HG02763 (cell line): ENCODE measurements around the gene SND1.

Source experiments
- ATAC-seq: cut with Tn5 transposase; IDR thresholded peaks from one replicate; pipeline ENCODE4 v1.9.1; 2021; ENCODE audit warnings: mild to moderate bottlenecking, moderate library complexity; ENCODE audit not compliant: unreplicated experiment

The SND1 gene

DNA sequence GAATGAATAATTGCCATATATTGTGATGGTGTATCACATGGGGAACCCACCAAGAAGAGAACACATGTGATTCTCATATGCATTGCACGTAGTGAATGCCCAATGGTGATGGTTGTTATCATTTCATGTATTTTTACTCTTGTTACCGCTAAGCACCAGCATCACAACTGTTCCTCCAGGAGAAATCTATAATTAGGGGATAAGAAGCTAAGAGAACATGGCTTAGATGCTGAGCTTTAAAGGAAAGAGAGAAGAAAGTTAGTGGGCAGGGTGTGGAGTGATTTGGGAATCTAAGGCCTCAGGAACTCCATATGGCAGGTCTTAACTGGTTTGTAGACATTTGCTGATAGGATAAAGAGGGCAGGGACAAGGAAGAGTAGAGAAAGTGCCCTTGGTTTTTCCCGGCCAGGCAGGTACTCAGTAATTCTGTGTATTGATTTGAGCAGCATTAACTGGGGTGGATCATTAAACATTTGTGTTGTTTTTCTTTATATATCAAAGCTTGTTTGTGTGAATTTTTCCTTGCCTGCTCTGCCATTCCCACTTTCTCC is 233.3 kb downstream of the SND1 start:
- no peak for ATAC-seq

DNA sequence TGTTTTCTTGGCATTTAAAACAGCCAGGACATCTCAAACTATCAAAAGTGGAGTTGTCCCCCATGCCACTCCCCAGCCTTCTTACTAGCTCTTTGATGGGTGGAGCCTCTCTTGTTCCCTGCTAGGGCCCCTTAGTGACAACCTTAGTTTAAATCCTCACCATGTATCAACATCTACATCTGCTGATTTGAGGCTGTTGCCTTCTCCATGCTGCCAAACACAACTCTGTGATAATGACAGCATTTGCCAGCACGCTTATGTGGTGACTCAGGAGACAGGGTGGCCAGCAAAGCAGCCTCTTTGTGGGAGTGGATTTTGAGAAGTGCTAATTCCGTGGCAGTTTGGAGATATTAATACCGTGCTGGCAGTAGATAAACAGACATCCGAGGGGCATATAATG is 233.8 kb downstream of the SND1 start:
- ATAC-seq, result no peak

DNA sequence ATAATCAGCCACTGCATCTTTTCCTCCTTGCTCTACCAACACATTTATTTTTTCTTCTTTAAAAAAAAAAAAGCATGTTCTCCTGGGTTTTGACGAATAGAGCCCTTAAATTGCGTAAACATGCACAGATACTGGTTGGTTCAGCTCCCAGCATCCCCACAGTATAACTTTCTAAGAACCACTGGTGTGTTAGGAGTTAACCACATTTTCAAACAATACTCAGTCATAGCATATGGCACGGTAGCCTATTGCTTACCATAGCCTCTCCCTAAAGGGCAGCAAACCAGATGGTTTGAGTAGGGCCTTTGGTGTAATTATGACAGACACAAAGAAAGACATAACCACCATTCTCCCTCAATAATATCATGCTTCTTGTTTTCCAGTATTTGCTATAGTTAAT is 234.3 kb downstream of the SND1 start:
- no peak for ATAC-seq

DNA sequence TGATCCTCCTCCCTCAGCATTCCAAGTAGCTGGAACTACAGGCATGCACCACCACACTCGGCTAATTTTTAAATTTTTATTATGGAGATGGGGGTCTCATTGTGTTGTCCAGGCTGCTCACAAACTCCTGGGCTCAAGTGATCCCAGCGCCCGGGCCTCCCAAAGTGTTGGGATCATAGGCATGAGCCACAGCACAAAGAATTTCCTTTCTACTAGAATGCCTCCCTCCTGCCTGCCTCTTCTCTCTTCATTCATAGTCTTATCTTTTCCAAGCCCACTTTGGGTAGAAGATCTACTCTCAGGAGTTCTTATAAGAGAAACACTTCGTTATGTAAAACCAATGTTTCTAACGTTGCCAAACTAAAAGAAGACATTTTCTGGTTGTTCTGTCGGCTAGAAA is 235.1 kb downstream of the SND1 start:
- no peak for ATAC-seq

DNA sequence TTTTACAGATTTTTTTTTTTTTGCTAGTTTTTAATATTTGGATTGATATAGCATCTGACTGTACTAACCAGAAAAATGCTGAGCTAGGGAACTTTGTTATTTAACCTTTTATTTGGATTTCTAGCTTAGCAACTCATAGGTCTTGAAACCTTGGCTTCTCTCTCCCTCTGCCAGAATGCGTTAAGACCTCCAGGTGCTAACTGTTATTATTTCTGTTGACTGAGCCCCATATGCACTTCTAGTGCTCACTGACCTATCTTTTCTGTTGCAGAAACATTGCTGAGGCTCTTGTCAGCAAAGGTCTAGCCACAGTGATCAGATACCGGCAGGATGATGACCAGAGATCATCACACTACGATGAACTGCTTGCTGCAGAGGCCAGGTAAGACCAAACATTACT is 235.6 kb downstream of the SND1 start:
- ATAC-seq, result no peak

DNA sequence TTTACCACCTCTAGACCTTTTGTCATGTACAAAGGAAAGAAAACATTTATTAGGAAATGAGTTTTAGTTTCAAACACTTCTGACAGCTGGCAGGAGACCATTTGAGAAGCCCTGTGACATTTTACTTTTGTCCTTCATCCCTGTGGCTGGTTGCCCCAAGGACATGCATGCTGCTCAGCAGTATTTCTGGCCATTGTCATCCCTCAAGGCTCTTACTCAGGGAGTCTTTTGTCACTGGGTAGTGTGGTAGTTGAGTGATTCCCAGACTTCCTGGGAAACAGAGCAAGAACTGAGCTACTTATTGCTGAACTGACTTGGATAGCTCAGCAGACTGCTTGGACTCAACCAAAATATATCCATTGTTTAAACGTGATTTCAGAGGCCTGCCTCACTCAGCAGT is 236.4 kb downstream of the SND1 start:
- ATAC-seq, result no peak

DNA sequence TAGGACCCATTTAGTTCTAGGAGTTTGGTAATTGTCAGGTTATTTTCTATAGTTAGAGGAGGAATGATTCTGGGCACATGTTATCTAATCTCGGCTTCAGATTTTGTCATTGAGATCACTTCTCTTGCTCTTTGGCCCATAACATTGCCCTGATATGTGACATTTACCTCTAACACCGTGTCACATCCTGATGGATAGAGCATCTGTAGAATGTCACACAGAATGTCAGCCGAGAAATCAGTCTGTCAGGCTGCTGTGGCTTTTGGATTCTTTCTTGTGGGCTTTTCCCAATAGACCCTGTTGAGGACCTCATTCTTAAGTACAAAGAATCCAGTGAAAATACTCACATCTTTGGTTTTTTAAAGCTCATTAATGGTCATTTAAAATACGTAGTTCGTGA is 236.8 kb downstream of the SND1 start:
- ATAC-seq, result no peak

DNA sequence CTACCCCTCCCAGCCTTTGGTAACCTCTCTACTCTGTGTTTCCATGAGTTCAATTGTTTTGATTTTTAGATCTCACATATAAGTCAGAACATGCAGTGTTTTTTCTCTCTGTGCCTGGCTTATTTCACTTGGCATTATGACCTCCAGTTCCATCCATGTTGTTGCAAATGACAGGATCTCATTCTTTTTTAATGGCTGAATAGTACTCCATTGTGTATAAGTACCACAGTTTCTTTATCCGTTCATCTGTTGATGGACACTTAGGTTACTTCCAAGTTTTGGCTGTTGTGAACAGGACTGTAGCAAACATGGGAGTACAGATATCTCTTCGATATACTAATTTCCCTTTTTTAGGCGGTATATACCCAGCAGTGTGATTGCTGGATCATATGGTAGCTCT is 237.7 kb downstream of the SND1 start:
- ATAC-seq, result no peak

DNA sequence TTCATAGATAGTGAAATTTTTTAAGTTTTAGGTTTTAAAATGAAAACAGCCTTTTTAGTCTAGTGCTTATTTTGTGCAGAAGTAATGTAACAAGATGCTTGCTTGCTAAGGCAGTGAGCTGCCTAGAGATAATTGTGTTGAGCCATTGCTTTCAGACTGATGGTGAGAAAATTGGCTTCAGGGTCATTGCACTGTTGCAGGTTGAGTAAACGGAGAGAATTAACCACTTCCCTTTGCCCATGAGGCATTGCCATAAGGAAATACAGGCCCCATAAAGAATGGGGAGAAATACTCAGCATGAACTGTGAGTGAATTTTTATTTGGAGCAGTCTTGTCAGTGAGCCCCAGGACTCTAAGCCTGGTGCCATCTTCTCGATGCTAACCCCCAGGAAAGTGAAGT is 238.7 kb downstream of the SND1 start:
- ATAC-seq, result no peak

DNA sequence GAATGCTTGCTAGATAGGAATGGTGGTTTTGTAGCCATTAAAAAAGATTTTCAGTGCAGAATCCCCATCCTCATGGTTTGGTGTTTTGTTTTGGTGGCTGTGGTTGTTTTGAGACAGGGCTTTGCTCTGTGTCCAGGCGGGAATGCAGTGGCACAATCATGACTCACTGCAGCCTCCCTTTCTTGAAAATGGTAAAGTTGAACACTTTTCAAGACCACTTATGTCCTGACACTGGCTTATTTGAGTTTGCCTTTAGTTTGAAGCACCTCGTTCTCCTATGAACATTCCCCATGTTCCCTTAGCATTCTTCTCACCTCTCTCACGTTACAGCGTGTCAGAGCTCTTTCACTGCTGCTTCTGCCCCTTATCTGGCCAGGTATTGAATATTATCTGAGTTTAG is 239.2 kb downstream of the SND1 start:
- no peak for ATAC-seq

DNA sequence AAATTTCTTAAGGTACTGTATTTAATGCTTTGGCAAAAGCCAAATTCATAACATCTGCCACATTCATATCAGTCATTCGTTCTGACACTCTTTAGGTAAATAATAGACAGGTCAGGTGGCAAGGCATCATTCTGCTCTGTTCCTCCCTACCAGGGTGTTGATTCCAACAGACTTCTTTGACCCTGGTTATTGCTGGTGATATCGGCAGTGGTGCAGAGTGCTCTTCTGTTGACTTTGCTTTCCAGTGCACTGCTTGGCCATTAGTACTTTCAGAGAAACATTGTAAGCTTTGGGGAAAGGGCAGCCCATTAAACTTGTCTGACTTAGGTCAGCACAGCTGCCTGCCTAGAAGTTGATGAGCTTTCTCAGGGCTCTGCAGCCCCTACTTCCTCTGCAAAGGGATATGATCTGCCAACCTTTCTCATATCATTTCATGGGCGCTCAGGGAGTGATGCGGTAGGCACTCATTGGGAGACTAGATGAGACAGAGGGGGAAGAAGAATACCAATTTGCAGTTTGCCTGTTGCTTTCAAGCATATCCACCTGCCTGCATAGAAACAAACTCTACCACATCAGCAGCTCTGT is 240.0 kb downstream of the SND1 start:
- ATAC-seq, result no peak

DNA sequence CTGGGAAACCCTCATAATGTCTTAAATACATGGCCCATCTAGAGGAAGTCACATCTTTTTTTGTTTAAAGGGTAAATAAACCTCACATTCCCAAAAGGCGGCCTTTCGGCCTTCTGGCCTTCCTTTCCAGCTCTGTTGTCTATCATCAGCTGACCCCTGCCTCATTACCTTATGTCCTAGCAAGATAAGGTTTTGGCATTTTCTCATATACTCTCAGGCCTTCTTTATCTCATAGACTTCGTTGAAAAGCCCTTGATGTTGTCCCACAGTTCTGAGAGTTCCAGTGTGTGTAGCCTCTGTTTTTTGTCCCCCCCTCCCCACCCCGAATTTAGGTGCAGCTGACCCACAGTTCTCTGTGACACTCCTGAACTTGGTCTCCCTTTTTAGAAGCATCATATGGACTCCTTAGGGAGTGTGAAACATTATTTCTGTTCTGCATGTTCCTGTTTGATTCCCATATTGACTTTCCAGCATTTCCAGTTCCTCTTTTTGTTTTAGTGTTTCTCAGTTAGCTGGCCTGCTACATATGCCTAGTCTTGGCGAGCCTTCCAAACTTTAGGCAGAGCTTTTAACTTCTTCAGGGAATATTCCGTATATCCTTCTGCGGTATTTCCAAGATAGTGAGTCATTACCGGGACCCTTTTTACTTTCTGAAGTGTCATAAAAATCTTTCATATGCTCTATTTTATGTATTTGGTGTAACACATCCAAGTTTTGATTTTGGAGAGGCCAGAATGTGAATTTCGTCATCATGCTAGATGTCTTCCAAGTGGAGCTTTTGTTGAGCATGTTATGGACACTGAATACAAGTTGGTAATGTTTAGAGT is 240.7 kb downstream of the SND1 start:
- ATAC-seq, result no peak

DNA sequence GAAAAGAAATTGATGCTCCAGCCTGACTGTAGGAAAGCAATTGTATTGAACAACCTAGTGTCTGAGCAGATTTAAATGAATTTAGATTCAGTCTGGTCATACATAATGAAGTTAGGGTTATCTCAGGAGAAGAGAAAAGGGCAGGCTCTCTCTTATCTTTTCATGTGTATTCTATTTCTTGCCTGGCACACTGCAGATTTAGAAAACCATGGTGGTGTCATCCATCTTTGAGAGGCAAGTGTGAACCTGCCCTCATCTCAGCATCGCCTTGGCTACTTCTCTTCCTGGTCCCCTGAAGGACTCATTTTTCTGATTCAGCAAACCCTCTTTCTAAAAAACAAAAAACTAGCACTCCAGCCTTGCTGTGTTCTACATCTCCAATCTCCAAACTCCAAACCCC is 241.6 kb downstream of the SND1 start:
- no peak for ATAC-seq

DNA sequence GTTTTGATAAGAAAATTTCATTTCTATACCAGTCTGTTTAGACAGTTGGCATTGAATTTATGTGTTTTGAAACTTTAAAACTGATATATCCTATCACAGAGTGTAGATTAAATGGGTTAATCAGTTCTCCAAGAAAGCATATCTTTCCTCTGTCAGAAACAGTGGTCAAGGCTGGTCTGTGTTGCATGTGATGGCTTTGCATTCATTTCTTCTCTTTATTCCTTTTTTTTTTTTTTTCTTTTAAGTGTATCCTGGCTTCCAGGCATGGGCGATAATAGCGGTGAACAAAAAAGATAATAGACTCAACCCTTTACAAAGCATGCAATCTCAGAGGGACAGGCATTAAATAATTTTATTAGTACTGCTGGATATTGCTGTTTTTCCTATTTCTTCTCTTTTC is 242.6 kb downstream of the SND1 start:
- no peak for ATAC-seq

DNA sequence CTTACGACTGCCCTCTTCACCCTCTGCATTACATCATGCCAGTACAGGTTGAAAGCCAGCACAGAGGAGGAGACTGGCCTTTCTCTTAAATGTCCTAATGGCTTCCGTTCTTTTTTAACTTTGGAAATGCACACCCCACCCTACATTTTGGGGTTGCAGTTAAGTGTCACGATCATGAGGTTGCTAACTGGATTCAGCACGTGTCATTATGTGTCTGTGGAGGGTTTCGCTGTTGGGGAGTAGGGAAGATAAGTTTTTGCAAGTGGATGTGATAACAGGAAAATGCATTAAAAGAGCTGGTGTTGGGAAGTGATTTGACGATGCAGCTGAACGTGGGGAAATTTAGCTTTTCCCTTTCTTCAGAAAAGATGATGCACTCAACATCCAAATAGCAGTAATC is 243.4 kb downstream of the SND1 start:
- ATAC-seq, result no peak

DNA sequence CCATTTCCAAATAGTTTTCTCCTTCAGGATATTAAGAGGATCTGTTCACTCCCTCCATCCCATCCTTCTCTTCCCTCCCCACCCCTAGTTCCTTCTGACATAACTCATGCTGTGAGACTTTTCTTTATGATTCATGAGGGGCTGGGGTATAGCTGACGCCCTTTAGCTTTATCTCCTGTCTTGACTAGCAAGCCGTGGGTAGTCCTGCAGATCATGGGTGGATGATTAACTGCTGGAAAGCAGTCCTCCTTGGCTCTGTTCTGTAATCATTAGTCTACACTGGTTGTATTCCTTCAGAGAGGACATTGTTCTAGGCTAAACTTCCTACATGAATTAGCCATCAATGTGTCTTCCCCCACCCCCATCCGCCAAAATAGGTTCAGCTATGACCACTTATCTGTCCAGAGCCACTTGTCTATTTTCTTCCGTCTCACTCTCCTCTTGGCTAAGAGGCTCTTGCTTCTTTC is 243.9 kb downstream of the SND1 start:
- ATAC-seq, result no peak

DNA sequence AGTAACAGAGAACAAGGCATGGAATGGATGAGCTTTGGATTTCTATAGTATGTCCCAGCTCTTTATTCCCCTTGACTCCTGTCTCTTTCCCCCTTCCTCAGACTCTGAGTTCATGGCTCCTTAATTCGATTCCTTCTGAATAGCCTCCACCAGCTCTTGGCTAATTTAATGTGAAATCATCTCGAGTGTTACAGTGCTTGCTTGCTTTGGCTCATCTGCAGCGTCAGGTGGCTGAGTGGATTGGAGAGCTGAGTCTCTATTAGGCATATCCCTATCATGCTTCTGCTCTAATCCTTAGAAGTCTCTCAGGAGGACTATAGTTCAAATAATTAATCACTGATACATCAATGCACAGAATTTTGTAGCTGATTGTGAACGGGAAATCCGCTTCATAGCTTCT is 244.7 kb downstream of the SND1 start:
- ATAC-seq, result no peak

DNA sequence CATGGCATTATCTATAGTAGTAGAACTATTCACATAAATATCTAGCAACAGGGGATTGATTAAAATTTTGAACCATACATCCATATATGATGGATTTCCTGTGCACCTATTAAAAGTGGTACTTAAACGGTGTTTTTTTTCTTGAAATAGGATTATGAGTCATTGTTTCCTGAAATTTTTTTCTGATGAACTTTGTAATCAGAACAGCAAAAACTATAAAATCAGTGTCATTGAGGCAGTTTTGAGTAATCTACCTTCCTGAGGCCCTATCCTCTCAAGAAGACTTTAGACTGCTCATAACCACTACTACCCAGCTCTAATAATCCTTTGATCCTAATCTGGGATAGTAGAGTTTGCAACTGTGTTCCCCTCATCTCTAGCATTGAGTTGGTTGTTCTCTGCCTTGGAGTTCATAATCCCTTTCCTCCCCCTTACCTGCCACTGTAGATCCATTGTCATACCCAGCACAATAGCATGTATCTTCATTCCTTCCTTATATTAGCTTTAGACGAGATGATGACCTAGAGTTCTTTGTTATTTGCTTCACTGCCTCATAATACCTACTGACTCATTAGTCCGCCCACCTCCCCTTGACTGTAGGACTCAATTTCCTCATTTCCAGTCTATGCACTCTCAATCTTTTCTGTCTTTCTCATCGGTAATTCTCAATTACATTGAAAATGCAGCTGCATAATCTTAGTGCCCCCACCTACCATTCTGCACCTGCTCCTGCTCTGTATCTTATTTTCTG is 245.9 kb downstream of the SND1 start:
- no peak for ATAC-seq

DNA sequence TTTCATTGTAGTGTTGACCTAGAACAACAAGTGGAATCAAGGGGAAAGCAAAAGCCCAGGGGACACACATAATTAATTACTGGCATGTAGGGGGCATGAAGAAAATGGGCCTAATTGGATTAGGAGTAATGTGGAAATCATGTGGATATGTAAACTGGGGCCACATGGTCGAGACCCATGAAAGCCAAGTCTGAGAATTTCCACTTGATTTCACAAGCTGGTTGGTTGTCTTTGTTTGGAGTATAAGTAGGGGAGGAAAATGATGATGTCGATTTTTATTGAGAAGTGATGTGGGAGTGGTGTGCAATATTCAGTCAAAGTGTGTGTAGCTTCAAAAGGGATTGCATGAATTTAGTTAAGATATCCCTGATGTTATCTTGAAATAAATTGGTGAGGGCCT is 247.4 kb downstream of the SND1 start:
- no peak for ATAC-seq

DNA sequence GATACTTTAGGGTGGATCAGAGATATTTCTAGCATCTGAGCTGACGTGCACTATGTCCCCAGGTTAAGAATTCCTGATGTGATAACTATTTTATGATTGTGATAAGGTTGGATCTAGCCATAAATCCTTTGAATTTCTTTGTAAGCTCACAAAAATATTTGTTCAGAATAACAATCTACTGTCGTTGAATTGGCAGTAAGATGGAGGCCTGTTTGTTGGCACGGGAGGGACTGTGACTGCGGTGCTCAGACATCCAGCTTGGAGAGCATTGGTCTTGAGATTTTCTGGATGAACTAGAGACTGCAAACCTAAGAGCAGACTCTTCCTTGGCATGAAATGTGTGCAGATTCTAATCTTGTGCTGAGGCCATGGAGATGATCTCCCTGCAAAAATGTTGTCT is 248.1 kb downstream of the SND1 start:
- no peak for ATAC-seq

DNA sequence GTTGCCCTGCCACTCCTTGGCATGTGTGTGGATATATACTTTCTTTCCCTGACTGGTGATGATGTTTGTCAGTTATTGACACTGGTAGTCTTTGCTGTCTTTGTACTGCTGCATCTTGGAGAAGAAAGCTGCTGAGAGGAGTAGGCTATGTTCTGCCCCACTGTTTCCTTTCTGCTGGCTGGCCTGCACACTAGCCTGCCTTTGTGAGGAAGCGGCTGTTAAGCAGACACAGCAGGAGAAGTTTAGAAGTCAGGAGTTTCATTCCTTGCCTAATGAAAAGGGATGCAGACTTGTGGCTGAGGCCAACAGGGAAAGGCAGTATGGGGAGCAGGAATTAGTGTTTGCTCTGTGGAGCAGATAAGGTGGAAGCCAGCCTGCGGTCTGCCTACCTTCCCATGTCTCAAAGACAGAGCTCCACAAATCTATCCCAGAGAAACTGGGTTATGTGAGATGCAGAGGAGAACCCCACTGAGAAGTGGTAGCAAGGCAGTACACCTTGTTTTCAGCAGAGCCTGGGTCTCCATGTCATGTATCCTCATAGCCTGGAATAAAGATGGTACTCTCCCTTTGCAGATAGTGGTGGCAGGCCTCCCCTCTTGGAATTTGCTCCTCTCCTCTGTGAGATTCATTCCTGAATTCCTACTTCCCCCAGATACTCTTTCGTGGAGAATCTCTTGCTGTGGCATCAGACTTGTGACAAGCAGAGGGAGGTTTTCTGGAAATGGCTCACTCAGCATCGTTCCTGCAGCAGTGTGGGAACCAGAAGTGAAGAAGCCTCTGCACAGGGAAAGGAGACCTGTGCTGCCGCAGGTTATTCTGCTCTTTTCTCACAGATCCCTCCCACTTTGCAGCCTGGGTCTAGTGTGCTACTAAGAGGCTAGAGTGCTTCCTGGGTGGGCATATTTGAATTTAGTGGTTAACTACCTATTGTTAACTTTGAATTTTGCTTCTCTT is 249.0 kb downstream of the SND1 start:
- ATAC-seq, result no peak
